H9 (cell line): ENCODE data around the gene CLDN20. TPM values are rescaled to one million over a fixed set of nuclear protein-coding genes. Genes with fewer than 3 reads are reported as not detected.

Experiments
- DNase-seq: peaks from one replicate; pipeline ENCODE4 v3.0.0-alpha.2; 2017
- H2AFZ ChIP-seq: one replicate; pipeline ENCODE4 v1.6.1; 2013; ENCODE audit warnings: mild to moderate bottlenecking, low read length, control low read depth, moderate library complexity
- H2AK5ac ChIP-seq: 2 replicates; pipeline ENCODE4 v1.6.1; 2013; ENCODE audit warnings: low read length, control low read depth, mixed read lengths; ENCODE audit not compliant: insufficient read length
- H2BK120ac ChIP-seq: one replicate; pipeline ENCODE4 v1.6.1; 2013; ENCODE audit warnings: low read depth, mild to moderate bottlenecking, low read length, control low read depth, inconsistent platforms; ENCODE audit not compliant: poor library complexity, severe bottlenecking
- H2BK12ac ChIP-seq: 2 replicates; pipeline ENCODE4 v1.6.1; 2013; ENCODE audit warnings: low read length, control low read depth, mixed read lengths, low read depth; ENCODE audit not compliant: insufficient read length
- H2BK15ac ChIP-seq: 2 replicates; pipeline ENCODE4 v1.6.1; 2013; ENCODE audit warnings: low read depth, low read length, control low read depth
- H2BK20ac ChIP-seq: one replicate; pipeline ENCODE4 v1.6.1; 2013; ENCODE audit warnings: low read depth, mild to moderate bottlenecking, low read length, control low read depth, inconsistent platforms; ENCODE audit not compliant: poor library complexity, severe bottlenecking
- H2BK5ac ChIP-seq: 2 replicates; pipeline ENCODE4 v1.6.1; 2013; ENCODE audit warnings: low read length, control low read depth, mixed read lengths; ENCODE audit not compliant: insufficient read length
- H3K14ac ChIP-seq: 2 replicates; pipeline ENCODE4 v1.6.1; 2013; ENCODE audit warnings: low read length, control low read depth; ENCODE audit not compliant: insufficient read depth
- H3K18ac ChIP-seq: 2 replicates; pipeline ENCODE4 v1.6.1; 2013; ENCODE audit warnings: low read depth, mild to moderate bottlenecking, mixed read lengths, low read length, control low read depth; ENCODE audit not compliant: insufficient read length
- H3K23ac ChIP-seq: 2 replicates; pipeline ENCODE4 v1.6.1; 2013; ENCODE audit warnings: low read length, control low read depth, mixed read lengths, low read depth; ENCODE audit not compliant: insufficient read length
- H3K23me2 ChIP-seq: 2 replicates; pipeline ENCODE4 v1.6.1; 2013; ENCODE audit warnings: low read depth, mild to moderate bottlenecking, mixed read lengths, low read length, control low read depth; ENCODE audit not compliant: insufficient read length, poor library complexity, severe bottlenecking
- H3K27ac ChIP-seq: 2 replicates; pipeline ENCODE4 v1.5.1; 2013; ENCODE audit warnings: low read length, control low read depth, mixed read lengths, low read depth; ENCODE audit not compliant: insufficient read length
- H3K27me3 ChIP-seq: 2 replicates; pipeline ENCODE4 v1.6.1; 2013; ENCODE audit warnings: low read length, control low read depth, inconsistent platforms; ENCODE audit not compliant: insufficient read depth
- H3K4ac ChIP-seq: 2 replicates; pipeline ENCODE4 v1.6.1; 2013; ENCODE audit warnings: low read depth, mild to moderate bottlenecking, control low read depth, inconsistent platforms, low read length, moderate library complexity
- H3K4me1 ChIP-seq: 2 replicates; pipeline ENCODE4 v1.6.1; 2013; ENCODE audit warnings: low read length, control low read depth, inconsistent platforms; ENCODE audit not compliant: insufficient read depth
- H3K4me2 ChIP-seq: 2 replicates; pipeline ENCODE4 v1.6.1; 2013; ENCODE audit warnings: low read length, control low read depth, mixed read lengths; ENCODE audit not compliant: insufficient read length, insufficient read depth
- H3K56ac ChIP-seq: 2 replicates; pipeline ENCODE4 v1.6.1; 2013; ENCODE audit warnings: low read depth, mild to moderate bottlenecking, mixed read lengths, low read length, control low read depth; ENCODE audit not compliant: insufficient read length
- H3K79me1 ChIP-seq: 2 replicates; pipeline ENCODE4 v1.6.1; 2013; ENCODE audit warnings: low read depth, mild to moderate bottlenecking, moderate library complexity, low read length, control low read depth, inconsistent platforms; ENCODE audit not compliant: insufficient read depth, poor library complexity, severe bottlenecking
- H3K79me2 ChIP-seq: 2 replicates; pipeline ENCODE4 v1.6.1; 2013; ENCODE audit warnings: low read length, control low read depth, inconsistent platforms; ENCODE audit not compliant: insufficient read depth
- H3K9ac ChIP-seq: 2 replicates; pipeline ENCODE4 v1.6.1; 2013; ENCODE audit warnings: low read length, control low read depth, mixed read lengths; ENCODE audit not compliant: insufficient read length; ENCODE audit errors: extremely low read depth
- H3K9me3 ChIP-seq: one replicate; pipeline ENCODE4 v1.6.1; 2013; ENCODE audit warnings: low read depth, low read length, inconsistent platforms; ENCODE audit not compliant: control insufficient read depth
- H3T11ph ChIP-seq: one replicate; pipeline ENCODE4 v1.6.1; 2013; ENCODE audit warnings: mild to moderate bottlenecking, low read length, control low read depth, inconsistent platforms
- H4K20me1 ChIP-seq: one replicate; pipeline ENCODE4 v1.6.1; 2013; ENCODE audit not compliant: control insufficient read depth, insufficient read length, insufficient read depth
- H4K5ac ChIP-seq: 2 replicates; pipeline ENCODE4 v1.6.1; 2013; ENCODE audit warnings: low read depth, mild to moderate bottlenecking, mixed read lengths, low read length, control low read depth; ENCODE audit not compliant: insufficient read length
- H4K8ac ChIP-seq: replicated peaks from 2 replicates; pipeline ENCODE4 v1.6.1; 2013; ENCODE audit warnings: low read length, control low read depth, mixed read lengths, low read depth; ENCODE audit not compliant: insufficient read length
- H4K91ac ChIP-seq: 2 replicates; pipeline ENCODE4 v1.6.1; 2013; ENCODE audit warnings: low read depth, mild to moderate bottlenecking, moderate library complexity, mixed read lengths, low read length, control low read depth; ENCODE audit not compliant: insufficient read length
- H3K27ac Mint-ChIP-seq, 3 experiments: 2 replicates in 2 of 3; 3 replicates in 1 of 3; pipeline ENCODE4 v1.8.0; 2020 to 2021; ENCODE audit warnings: mixed read lengths in 3 of 3, mild to moderate bottlenecking in 1 of 3, moderate library complexity in 1 of 3
- H3K27me3 Mint-ChIP-seq: 2 replicates; pipeline ENCODE4 v1.8.0; 2021; ENCODE audit warnings: low read depth, mild to moderate bottlenecking, moderate library complexity, mixed read lengths
- H3K36me3 Mint-ChIP-seq, 3 experiments: 2 replicates in 2 of 3; 3 replicates in 1 of 3; pipeline ENCODE4 v1.8.0; 2020 to 2021; ENCODE audit warnings: low read depth in 3 of 3, mixed read lengths in 3 of 3; ENCODE audit not compliant: insufficient read depth in 1 of 3
- H3K4me1 Mint-ChIP-seq, 2 experiments: 2 replicates each; pipeline ENCODE4 v1.8.0; 2020; ENCODE audit warnings: mixed read lengths in 2 of 2
- H3K4me3 Mint-ChIP-seq, 2 experiments: 2 replicates in 1 of 2; 3 replicates in 1 of 2; pipeline ENCODE4 v1.8.0; 2020 to 2021; ENCODE audit warnings: mild to moderate bottlenecking in 2 of 2, mixed read lengths in 2 of 2, moderate library complexity in 1 of 2
- H3K9me3 Mint-ChIP-seq, 2 experiments: 2 replicates in 1 of 2; 3 replicates in 1 of 2; pipeline ENCODE4 v1.8.0; 2020; ENCODE audit warnings: mild to moderate bottlenecking in 2 of 2, mixed read lengths in 2 of 2, moderate library complexity in 1 of 2
- total RNA-seq: library from RNA; stranded (reverse); gene quantifications from 2 replicates; pipeline ENCODE4 v1.2.1, GENCODE V29; 2021
- TF ChIP-seq, protein P1 (sequence below): fragments of 200-600 bp; sonication (generic); conservative IDR thresholded peaks from 3 replicates; pipeline ENCODE4 v1.8.0; 2021; ENCODE audit warnings: antibody characterized with exemption, mild to moderate bottlenecking

CLDN20 gene
- total RNA-seq, 1 experiment from 2014 or later, result not detected

DNA sequence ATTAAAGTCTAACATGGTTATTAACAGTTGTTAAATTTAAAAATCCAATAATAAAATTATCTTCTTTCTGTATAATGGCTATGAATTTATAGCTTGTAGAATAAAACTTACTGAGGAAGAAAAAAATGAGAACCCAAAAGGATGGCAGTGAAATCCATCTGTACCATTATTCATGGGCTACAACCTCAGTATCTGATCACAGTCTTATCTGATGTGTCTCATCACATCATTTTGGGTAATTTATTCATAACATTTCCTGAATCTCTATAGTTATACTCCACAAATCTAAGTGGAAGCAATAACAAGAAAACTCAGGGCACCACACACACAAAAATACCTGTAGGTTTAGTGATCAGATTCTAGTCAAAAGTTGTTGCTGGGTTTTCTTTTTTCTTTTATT is 7.3 kb downstream of the CLDN20 start:
- H3K79me1 ChIP-seq, result no peaks in the 10 kb centered on the region
- no peaks in the 10 kb centered on the region for H4K20me1 ChIP-seq
- H3K27ac Mint-ChIP-seq, result no peak overlapping the region

More for the DNA sequence above, 7.3 kb downstream of the CLDN20 start:
- H2AFZ ChIP-seq, result no peak overlapping the region
- no peak overlapping the region for H3K23ac ChIP-seq
- H3K36me3 Mint-ChIP-seq, result peaks cover 20 to 32% (median 30%) of the 10 kb centered on the region in 3 experiments
- no peak overlapping the region for H4K8ac ChIP-seq
- H3K9ac ChIP-seq, result no peak overlapping the region
- no peak overlapping the region for H3K56ac ChIP-seq
- DNase-seq, result no peak
- no peak overlapping the region for H3K14ac ChIP-seq
- H3K23me2 ChIP-seq, result no peaks in the 10 kb centered on the region
- H2BK15ac ChIP-seq, result no peak overlapping the region
- H2BK12ac ChIP-seq, result no peak overlapping the region
- H2BK5ac ChIP-seq, result no peak overlapping the region
- no peaks in the 10 kb centered on the region for H3K27me3 Mint-ChIP-seq
- H3K4me1 ChIP-seq, result peaks cover 4% of the 10 kb centered on the region; the same call in 1 of the 2 replicates
- no peak overlapping the region for H3K27ac ChIP-seq
- no peak overlapping the region for H3K4me3 Mint-ChIP-seq
- no peak overlapping the region for H4K91ac ChIP-seq
- no peak overlapping the region for H2BK20ac ChIP-seq
- H3K18ac ChIP-seq, result no peak overlapping the region
- no peaks in the 10 kb centered on the region for H3K27me3 ChIP-seq
- H3T11ph ChIP-seq, result no peak overlapping the region
- H3K4ac ChIP-seq, result no peak overlapping the region
- H2BK120ac ChIP-seq, result no peak overlapping the region
- no peaks in the 10 kb centered on the region for H3K9me3 ChIP-seq
- H2AK5ac ChIP-seq, result no peak overlapping the region
- H3K4me2 ChIP-seq, result no peak overlapping the region
- peaks cover 0 to 3% of the 10 kb centered on the region in 2 experiments; a peak in 2 of 5 replicates for H3K9me3 Mint-ChIP-seq
- no peak overlapping the region for H4K5ac ChIP-seq
- H3K79me2 ChIP-seq, result 0 out of 2 replicates have a peak, but pooled peaks cover 1% of the 10 kb centered on the region
- H3K4me1 Mint-ChIP-seq, result peaks cover 23 to 31% of the 10 kb centered on the region in 2 experiments
- TF ChIP-seq, protein P1, sequence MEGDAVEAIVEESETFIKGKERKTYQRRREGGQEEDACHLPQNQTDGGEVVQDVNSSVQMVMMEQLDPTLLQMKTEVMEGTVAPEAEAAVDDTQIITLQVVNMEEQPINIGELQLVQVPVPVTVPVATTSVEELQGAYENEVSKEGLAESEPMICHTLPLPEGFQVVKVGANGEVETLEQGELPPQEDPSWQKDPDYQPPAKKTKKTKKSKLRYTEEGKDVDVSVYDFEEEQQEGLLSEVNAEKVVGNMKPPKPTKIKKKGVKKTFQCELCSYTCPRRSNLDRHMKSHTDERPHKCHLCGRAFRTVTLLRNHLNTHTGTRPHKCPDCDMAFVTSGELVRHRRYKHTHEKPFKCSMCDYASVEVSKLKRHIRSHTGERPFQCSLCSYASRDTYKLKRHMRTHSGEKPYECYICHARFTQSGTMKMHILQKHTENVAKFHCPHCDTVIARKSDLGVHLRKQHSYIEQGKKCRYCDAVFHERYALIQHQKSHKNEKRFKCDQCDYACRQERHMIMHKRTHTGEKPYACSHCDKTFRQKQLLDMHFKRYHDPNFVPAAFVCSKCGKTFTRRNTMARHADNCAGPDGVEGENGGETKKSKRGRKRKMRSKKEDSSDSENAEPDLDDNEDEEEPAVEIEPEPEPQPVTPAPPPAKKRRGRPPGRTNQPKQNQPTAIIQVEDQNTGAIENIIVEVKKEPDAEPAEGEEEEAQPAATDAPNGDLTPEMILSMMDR, result no peak
